WTC11 (cell line): ENCODE results near the gene TNK1. TPM values are rescaled to one million over a fixed set of nuclear protein-coding genes. Genes with fewer than 3 reads are reported as not detected.

Source experiments
- ATAC-seq: fragments of 200-7000 bp; cut with Tn5 transposase; 2 replicates; pipeline ENCODE4 v1.10.0; 2021; ENCODE audit warnings: mild to moderate bottlenecking, moderate library complexity
- CTCF ChIA-PET: fragments of 300-600 bp; sonication (Branson Sonifier 250); formaldehyde crosslinking; loops from one replicate; lab custom pipeline; 2021; ENCODE audit warnings: antibody characterized with exemption; lab: Charles Lee
- POLR2A ChIA-PET: fragments of 350-600 bp; sonication (Branson Sonifier 250); formaldehyde crosslinking; loops from one replicate; lab custom pipeline; 2021; ENCODE audit warnings: antibody characterized with exemption; lab: Charles Lee
- DNase-seq: peaks from one replicate; pipeline ENCODE4 v3.0.0; 2021; ENCODE audit warnings: low spot score
- H3K27ac Mint-ChIP-seq: 2 replicates; pipeline ENCODE4 v1.8.0; 2021; ENCODE audit warnings: mixed read lengths
- H3K27me3 Mint-ChIP-seq: 2 replicates; pipeline ENCODE4 v1.8.0; 2021; ENCODE audit warnings: low read depth, mild to moderate bottlenecking, moderate library complexity, mixed read lengths
- H3K36me3 Mint-ChIP-seq: 2 replicates; pipeline ENCODE4 v1.8.0; 2021; ENCODE audit warnings: mixed read lengths
- H3K4me1 Mint-ChIP-seq: 2 replicates; pipeline ENCODE4 v1.8.0; 2022; ENCODE audit warnings: mixed read lengths
- H3K4me3 Mint-ChIP-seq: 2 replicates; pipeline ENCODE4 v1.8.0; 2021; ENCODE audit warnings: mild to moderate bottlenecking, moderate library complexity, mixed read lengths
- H3K9me3 Mint-ChIP-seq: 2 replicates; pipeline ENCODE4 v1.8.0; 2021; ENCODE audit warnings: mixed read lengths
- ARID4B ChIP-seq: sonication (generic); formaldehyde crosslinking; IDR thresholded peaks from 2 replicates; pipeline ENCODE4 v1.8.0; 2023; ENCODE audit warnings: missing genetic modification reagents, mild to moderate bottlenecking, borderline replicate concordance
- CREM ChIP-seq: sonication (generic); formaldehyde crosslinking; IDR thresholded peaks from 2 replicates; pipeline ENCODE4 v1.8.1; 2022; ENCODE audit warnings: mild to moderate bottlenecking, missing genetic modification reagents, moderate library complexity
- E2F4 ChIP-seq: sonication (generic); formaldehyde crosslinking; IDR thresholded peaks from 2 replicates; pipeline ENCODE4 v1.8.1; 2022; ENCODE audit warnings: low read depth, mild to moderate bottlenecking, moderate library complexity, missing genetic modification reagents, borderline replicate concordance
- ETV6 ChIP-seq: sonication (generic); formaldehyde crosslinking; IDR thresholded peaks from 2 replicates; pipeline ENCODE4 v1.8.1; 2022; ENCODE audit warnings: mild to moderate bottlenecking, missing genetic modification reagents
- FOXP4 ChIP-seq: sonication (generic); formaldehyde crosslinking; IDR thresholded peaks from 2 replicates; pipeline ENCODE4 v1.8.0; 2022; ENCODE audit warnings: mild to moderate bottlenecking, missing genetic modification reagents
- GRHL2 ChIP-seq: fragments of 250-450 bp; sonication (Bioruptor Pico); IDR thresholded peaks from 2 replicates; pipeline ENCODE4 v1.8.0; 2022; ENCODE audit warnings: mild to moderate bottlenecking, moderate library complexity; ENCODE audit not compliant: insufficient replicate concordance, severe bottlenecking
- IRF1 ChIP-seq: sonication (generic); formaldehyde crosslinking; IDR thresholded peaks from 2 replicates; pipeline ENCODE4 v1.8.0; 2023; ENCODE audit warnings: missing genetic modification reagents
- JAZF1 ChIP-seq: fragments of 250-450 bp; sonication (Bioruptor Pico); IDR thresholded peaks from 2 replicates; pipeline ENCODE4 v1.9.0; 2021; ENCODE audit warnings: moderate library complexity, mild to moderate bottlenecking, inconsistent platforms
- NFATC4 ChIP-seq: fragments of 250-450 bp; sonication (Bioruptor Pico); IDR thresholded peaks from 2 replicates; pipeline ENCODE4 v1.9.0; 2021; ENCODE audit warnings: mild to moderate bottlenecking
- TEAD1 ChIP-seq: sonication (generic); formaldehyde crosslinking; IDR thresholded peaks from 2 replicates; pipeline ENCODE4 v1.8.0; 2022; ENCODE audit warnings: mild to moderate bottlenecking, missing genetic modification reagents
- ZMAT4 ChIP-seq: fragments of 250-450 bp; sonication (Bioruptor Pico); IDR thresholded peaks from 2 replicates; pipeline ENCODE4 v1.9.0; 2021; ENCODE audit warnings: mild to moderate bottlenecking
- ZNF121 ChIP-seq: sonication (generic); formaldehyde crosslinking; IDR thresholded peaks from 2 replicates; pipeline ENCODE4 v1.8.0; 2023; ENCODE audit warnings: missing genetic modification reagents
- ZNF512 ChIP-seq: sonication (generic); formaldehyde crosslinking; IDR thresholded peaks from 2 replicates; pipeline ENCODE4 v1.8.1; 2022; ENCODE audit warnings: missing genetic modification reagents, borderline replicate concordance
- total RNA-seq: library from RNA; stranded (reverse); gene quantifications from 3 replicates; pipeline ENCODE4 v1.2.3, GENCODE V29; 2021
- TF ChIP-seq, protein P1 (sequence below): sonication (generic); formaldehyde crosslinking; IDR thresholded peaks from 2 replicates; pipeline ENCODE4 v1.8.0; 2023; ENCODE audit warnings: mild to moderate bottlenecking, missing genetic modification reagents
- TF ChIP-seq, protein P2 (sequence below): sonication (generic); formaldehyde crosslinking; IDR thresholded peaks from 2 replicates; pipeline ENCODE4 v1.8.0; 2022; ENCODE audit warnings: mild to moderate bottlenecking, missing genetic modification reagents

The TNK1 gene
- total RNA-seq, 1 experiment from 2014 or later = 9.3 TPM

- TF ChIP-seq IRF1 (CRISPR knock-in tag) (no peak), GRHL2 (CRISPR knock-in tag) (no peak), E2F4 (CRISPR knock-in tag) (no peak), ZMAT4 (CRISPR knock-in tag) (no peak), ARID4B (no peak), NFATC4 (CRISPR knock-in tag) (no peak), ZNF512 (CRISPR knock-in tag) (no peak)
- TF ChIP-seq, protein P1, sequence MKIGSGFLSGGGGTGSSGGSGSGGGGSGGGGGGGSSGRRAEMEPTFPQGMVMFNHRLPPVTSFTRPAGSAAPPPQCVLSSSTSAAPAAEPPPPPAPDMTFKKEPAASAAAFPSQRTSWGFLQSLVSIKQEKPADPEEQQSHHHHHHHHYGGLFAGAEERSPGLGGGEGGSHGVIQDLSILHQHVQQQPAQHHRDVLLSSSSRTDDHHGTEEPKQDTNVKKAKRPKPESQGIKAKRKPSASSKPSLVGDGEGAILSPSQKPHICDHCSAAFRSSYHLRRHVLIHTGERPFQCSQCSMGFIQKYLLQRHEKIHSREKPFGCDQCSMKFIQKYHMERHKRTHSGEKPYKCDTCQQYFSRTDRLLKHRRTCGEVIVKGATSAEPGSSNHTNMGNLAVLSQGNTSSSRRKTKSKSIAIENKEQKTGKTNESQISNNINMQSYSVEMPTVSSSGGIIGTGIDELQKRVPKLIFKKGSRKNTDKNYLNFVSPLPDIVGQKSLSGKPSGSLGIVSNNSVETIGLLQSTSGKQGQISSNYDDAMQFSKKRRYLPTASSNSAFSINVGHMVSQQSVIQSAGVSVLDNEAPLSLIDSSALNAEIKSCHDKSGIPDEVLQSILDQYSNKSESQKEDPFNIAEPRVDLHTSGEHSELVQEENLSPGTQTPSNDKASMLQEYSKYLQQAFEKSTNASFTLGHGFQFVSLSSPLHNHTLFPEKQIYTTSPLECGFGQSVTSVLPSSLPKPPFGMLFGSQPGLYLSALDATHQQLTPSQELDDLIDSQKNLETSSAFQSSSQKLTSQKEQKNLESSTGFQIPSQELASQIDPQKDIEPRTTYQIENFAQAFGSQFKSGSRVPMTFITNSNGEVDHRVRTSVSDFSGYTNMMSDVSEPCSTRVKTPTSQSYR (CRISPR knock-in tag) = no peak
These were observed 25.3 kb upstream of the TNK1 start (continued) for GRCh38 chr17:7355573-7355972.

GRCh38 chr17:7356072-7356549 is 24.8 kb upstream of the TNK1 start:
- peaks cover 22% of the 10 kb centered on the region for H3K4me1 Mint-ChIP-seq
- peaks cover 7% of the 10 kb centered on the region for H3K27me3 Mint-ChIP-seq
- CTCF ChIA-PET = interaction anchor here (0.6 to 6.6 kb wide), 49 partner anchors 9 to 322 kb away, joined by 3 to 69 read pairs (median 4); partner anchors contain the start of genes ACAP1, CHRNB1, NEURL4 and PLSCR3
- peak; percentile 72 for ATAC-seq
- H3K9me3 Mint-ChIP-seq = no peaks in the 10 kb centered on the region
- DNase-seq = peak; percentile 96
- peak overlapping the region; percentile 44 for H3K4me3 Mint-ChIP-seq
- no peaks in the 10 kb centered on the region for H3K36me3 Mint-ChIP-seq
- no peak overlapping the region for H3K27ac Mint-ChIP-seq
- POLR2A ChIA-PET = interaction anchor here (1.1 to 1.5 kb wide), 3 partner anchors 19 to 90 kb away, joined by 3 to 7 read pairs (median 4); partner anchors contain the start of genes ACAP1 and TMEM256
- TF ChIP-seq ZNF121 (0 out of 2 replicates have a peak, but pooled peaks have one; percentile 40), FOXP4 (CRISPR knock-in tag) (peak; percentile 69; the same call in 1 of the 2 replicates), CREM (no peak), IRF1 (CRISPR knock-in tag) (no peak; the same call in 1 of the 2 replicates), ETV6 (CRISPR knock-in tag) (peak; percentile 61; the same call in 1 of the 2 replicates), JAZF1 (CRISPR knock-in tag) (no peak), TEAD1 (peak; percentile 53; the same call in 1 of the 2 replicates)
- TF ChIP-seq, protein P2, sequence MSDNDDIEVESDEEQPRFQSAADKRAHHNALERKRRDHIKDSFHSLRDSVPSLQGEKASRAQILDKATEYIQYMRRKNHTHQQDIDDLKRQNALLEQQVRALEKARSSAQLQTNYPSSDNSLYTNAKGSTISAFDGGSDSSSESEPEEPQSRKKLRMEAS = peak; percentile 60; the same call in 1 of the 2 replicates
